H1 (cell line): ENCODE results near the gene MRPL33. TPM values are rescaled to one million over a fixed set of nuclear protein-coding genes. Genes with fewer than 3 reads are reported as not detected.

Experiments
- ASH2L ChIP-seq: fragments of 200-600, 300-600 bp; sonication (generic); IDR thresholded peaks from one replicate; pipeline ENCODE4 v1.7.1; 2017; ENCODE audit warnings: low read length
- ATF3 ChIP-seq: IDR thresholded peaks from 2 replicates; pipeline ENCODE4 v1.6.1; 2011; ENCODE audit warnings: low read depth, mild to moderate bottlenecking, low read length; ENCODE audit not compliant: insufficient read depth
- CEBPB ChIP-seq: IDR thresholded peaks from 2 replicates; pipeline ENCODE4 v1.6.1; 2012; ENCODE audit warnings: low read depth, low read length
- CTCF ChIP-seq, 3 experiments: IDR thresholded peaks; 1 replicate in 2 of 3; 2 replicates in 1 of 3; pipeline versions ENCODE4 v1.5.1 to v1.6.1; 2011; ENCODE audit warnings: low read length in 3 of 3, mild to moderate bottlenecking in 3 of 3, inconsistent platforms in 2 of 3, low read depth in 1 of 3, moderate library complexity in 1 of 3; ENCODE audit not compliant: insufficient read depth in 1 of 3; ENCODE audit errors: control extremely low read depth in 1 of 3
- EZH2 ChIP-seq: fragments of 200-600 bp; sonication (generic); IDR thresholded peaks from 2 replicates; pipeline ENCODE4 v1.7.1; 2012; ENCODE audit warnings: low read depth, mild to moderate bottlenecking, moderate library complexity, low read length, inconsistent platforms; ENCODE audit not compliant: severe bottlenecking
- GABPA ChIP-seq: IDR thresholded peaks from 2 replicates; pipeline ENCODE4 v1.6.1; 2011; ENCODE audit warnings: mild to moderate bottlenecking, low read length, moderate library complexity, borderline replicate concordance; ENCODE audit not compliant: insufficient read depth
- JUN ChIP-seq: IDR thresholded peaks from 2 replicates; pipeline ENCODE4 v1.6.1; 2011; ENCODE audit warnings: low read depth, mild to moderate bottlenecking, improper control_type of control experiment, low read length
- KDM1A ChIP-seq: fragments of 200-600, 300-600 bp; sonication (generic); IDR thresholded peaks from 2 replicates; pipeline ENCODE4 v1.7.1; 2016; ENCODE audit warnings: mild to moderate bottlenecking, low read length, borderline replicate concordance
- MAX ChIP-seq: IDR thresholded peaks from 2 replicates; pipeline ENCODE4 v1.6.1; 2012; ENCODE audit warnings: inconsistent platforms
- NRF1 ChIP-seq: IDR thresholded peaks from 2 replicates; pipeline ENCODE4 v1.6.1; 2011; ENCODE audit warnings: mild to moderate bottlenecking, low read depth, low read length, improper control_type of control experiment
- POLR2AphosphoS5 ChIP-seq: IDR thresholded peaks from 2 replicates; pipeline ENCODE4 v1.6.1; 2011; ENCODE audit warnings: low read depth, low read length
- RBBP5 ChIP-seq: IDR thresholded peaks from 2 replicates; pipeline ENCODE4 v1.7.1; 2012; ENCODE audit warnings: low read depth, mild to moderate bottlenecking, inconsistent platforms, low read length, moderate library complexity, borderline replicate concordance
- SIX5 ChIP-seq: IDR thresholded peaks from 2 replicates; pipeline ENCODE4 v1.6.1; 2011; ENCODE audit warnings: mild to moderate bottlenecking, low read depth, low read length
- TCF12 ChIP-seq: IDR thresholded peaks from 2 replicates; pipeline ENCODE4 v1.6.1; 2011; ENCODE audit warnings: low read depth, mild to moderate bottlenecking, low read length
- polyA plus RNA-seq, 7 experiments: library from polyadenylated mRNA; depleted of rRNA in 3 of 7; stranded (reverse) in 5 of 7; unstranded in 2 of 7; fragments of >200 nt in 5 of 7; fragments of 200-250 nt in 2 of 7; gene quantifications; 1 replicate in 5 of 7; 2 replicates in 1 of 7; 4 replicates in 1 of 7; pipeline versions ENCODE4 v1.2.1 to v1.2.3, GENCODE V29; 2011 to 2013; ENCODE audit warnings: missing spikeins in 2 of 7, mixed read lengths in 2 of 7
- total RNA-seq: library from RNA; stranded (reverse); fragmentation: NEBNext Ultra II Directional; extraction: Animal tissue kit (Norgen Biotek cat#: 25700); gene quantifications from 2 replicates; pipeline ENCODE4 v1.2.1, GENCODE V29; 2021

Gene MRPL33
- total and polyA plus RNA-seq, 2 of the 8 experiments (the other 6 are each of a cell fraction or from before 2014, with no cell fraction given) = 24.3 to 62.9 TPM

GRCh38 chr2:27752551-27753237 is 18.8 kb upstream of the MRPL33 start (continued):
- no peak for TF ChIP-seq EZH2
- TF ChIP-seq KDM1A = peak; percentile 51; the same call in 1 of the 2 replicates
- no peak for TF ChIP-seq CTCF (IDR thresholded peaks at IDR 0.05; ENCODE audit: control extremely low read depth in 1 of 3, insufficient read depth in 1 of 3, low read depth in 1 of 3, low read length in 3 of 3)
- TF ChIP-seq RBBP5 = peak; percentile 56; the same call in 1 of the 2 replicates
- TF ChIP-seq JUN = no peak
- TF ChIP-seq ASH2L = peak; percentile 86
- TF ChIP-seq TCF12 = peak; percentile 95
- TF ChIP-seq CEBPB = peak; percentile 95
- TF ChIP-seq NRF1 = no peak
- no peak for TF ChIP-seq GABPA
- 0 out of 2 replicates have a peak, but pooled peaks have one; percentile 25 for TF ChIP-seq ATF3
- no peak for TF ChIP-seq SIX5
- TF ChIP-seq POLR2AphosphoS5 = peak; percentile 74
- TF ChIP-seq MAX = peak; percentile 47; the same call in 1 of the 2 replicates
- TF ChIP-seq, all 59 proteins: peak for 15
